HepG2 (cell line): Measurements from ENCODE around the gene TMEM145. TPM values are rescaled to one million over a fixed set of nuclear protein-coding genes. Genes with fewer than 3 reads are reported as not detected.

Experiments
- ARID4A ChIP-seq: sonication (generic); formaldehyde crosslinking; IDR thresholded peaks from 2 replicates; pipeline ENCODE4 v1.5.0; 2020; ENCODE audit warnings: mild to moderate bottlenecking, missing genetic modification reagents, borderline replicate concordance
- ATF7 ChIP-seq, 2 experiments: fragments of 450-650 bp in 1 of 2; sonication (generic) in 1 of 2; formaldehyde crosslinking in 1 of 2; IDR thresholded peaks; 2 replicates each; pipeline versions ENCODE4 v1.4.0 to v1.6.1; 2016 to 2020; ENCODE audit warnings: antibody characterized with exemption in 1 of 2, mild to moderate bottlenecking in 1 of 2, missing genetic modification reagents in 1 of 2
- DPF2 ChIP-seq: sonication (generic); formaldehyde crosslinking; IDR thresholded peaks from 2 replicates; pipeline ENCODE4 v1.4.0; 2020; ENCODE audit warnings: mild to moderate bottlenecking, low read depth, missing genetic modification reagents, borderline replicate concordance
- GATAD2A ChIP-seq: IDR thresholded peaks from 2 replicates; pipeline ENCODE4 v1.6.1; 2016
- HOXA7 ChIP-seq: sonication (generic); formaldehyde crosslinking; IDR thresholded peaks from 2 replicates; pipeline ENCODE4 v1.8.1; 2022; ENCODE audit warnings: mild to moderate bottlenecking, missing genetic modification reagents, moderate library complexity
- JUND ChIP-seq: sonication (generic); formaldehyde crosslinking; IDR thresholded peaks from 2 replicates; pipeline ENCODE4 v1.8.0; 2022; ENCODE audit warnings: mild to moderate bottlenecking, missing genetic modification reagents
- NONO ChIP-seq, 2 experiments: fragments of 450-650 bp in 1 of 2; sonication (generic) in 1 of 2; formaldehyde crosslinking in 1 of 2; IDR thresholded peaks in 1 of 2; conservative IDR thresholded peaks in 1 of 2; 2 replicates each; pipeline versions ENCODE4 v1.6.1 to v1.8.0; 2017 to 2022; ENCODE audit warnings: mild to moderate bottlenecking in 1 of 2, missing genetic modification reagents in 1 of 2, moderate library complexity in 1 of 2
- PAF1 ChIP-seq: IDR thresholded peaks from 2 replicates; pipeline ENCODE4 v1.6.1; 2016; ENCODE audit warnings: missing genetic modification reagents, missing compliant biosample characterization
- RXRB ChIP-seq: IDR thresholded peaks from 2 replicates; pipeline ENCODE4 v1.6.1; 2016; ENCODE audit warnings: borderline replicate concordance, missing genetic modification reagents, missing compliant biosample characterization
- SNRNP70 ChIP-seq: fragments of 200-400 bp; formaldehyde crosslinking; IDR thresholded peaks from 2 replicates; pipeline ENCODE4 v1.6.1; 2017; ENCODE audit warnings: mild to moderate bottlenecking, low read depth, low read length, moderate library complexity
- TAF15 ChIP-seq: fragments of 200-400 bp; formaldehyde crosslinking; IDR thresholded peaks from one replicate; pipeline ENCODE4 v1.6.1; 2018; ENCODE audit warnings: mild to moderate bottlenecking, low read depth, low read length; ENCODE audit not compliant: poor library complexity, severe bottlenecking
- TFAP4 ChIP-seq: sonication (generic); IDR thresholded peaks from 2 replicates; pipeline ENCODE4 v1.6.1; 2016; ENCODE audit warnings: low read depth, borderline replicate concordance
- ZBTB7A ChIP-seq: sonication (generic); formaldehyde crosslinking; IDR thresholded peaks from 2 replicates; pipeline ENCODE4 v1.8.0; 2022; ENCODE audit warnings: mild to moderate bottlenecking, missing genetic modification reagents
- ZFP91 ChIP-seq: sonication (generic); formaldehyde crosslinking; IDR thresholded peaks from 2 replicates; pipeline ENCODE4 v1.9.0; 2022; ENCODE audit warnings: missing genetic modification reagents, mild to moderate bottlenecking, borderline replicate concordance
- ZNF12 ChIP-seq: sonication (generic); formaldehyde crosslinking; IDR thresholded peaks from 2 replicates; pipeline ENCODE4 v1.5.0; 2020; ENCODE audit warnings: missing genetic modification reagents
- ZNF335 ChIP-seq: sonication (generic); formaldehyde crosslinking; IDR thresholded peaks from 2 replicates; pipeline ENCODE4 v1.4.0; 2020; ENCODE audit warnings: missing genetic modification reagents
- ZNF558 ChIP-seq: sonication (generic); formaldehyde crosslinking; IDR thresholded peaks from 2 replicates; pipeline ENCODE4 v1.9.0; 2022; ENCODE audit warnings: mild to moderate bottlenecking, missing genetic modification reagents, borderline replicate concordance
- ZNF674 ChIP-seq: sonication (generic); formaldehyde crosslinking; IDR thresholded peaks from 2 replicates; pipeline ENCODE4 v1.5.0; 2020; ENCODE audit warnings: low read depth, mild to moderate bottlenecking, missing genetic modification reagents
- ZNF773 ChIP-seq: sonication (generic); formaldehyde crosslinking; IDR thresholded peaks from 2 replicates; pipeline ENCODE4 v1.4.0; 2020; ENCODE audit warnings: missing genetic modification reagents, borderline replicate concordance
- ZNF776 ChIP-seq: sonication (generic); formaldehyde crosslinking; IDR thresholded peaks from 2 replicates; pipeline ENCODE4 v1.4.0; 2020; ENCODE audit warnings: mild to moderate bottlenecking, missing genetic modification reagents
- ZZZ3 ChIP-seq: sonication (generic); formaldehyde crosslinking; IDR thresholded peaks from 2 replicates; pipeline ENCODE4 v1.4.0; 2020; ENCODE audit warnings: missing genetic modification reagents, mild to moderate bottlenecking, borderline replicate concordance
- polyA plus RNA-seq, 8 experiments: library from polyadenylated mRNA; depleted of rRNA in 3 of 8; stranded (reverse) in 7 of 8; unstranded in 1 of 8; fragments of >200 nt; fragmentation: Illumina TruSeq in 4 of 8; extraction: Trizol in 4 of 8; gene quantifications; 2 replicates each; pipeline versions ENCODE4 v1.2.1 to v1.2.3, GENCODE V29; 2011 to 2016; ENCODE audit warnings: low read depth in 4 of 8, missing spikeins in 1 of 8, mixed read lengths in 1 of 8; ENCODE audit not compliant: insufficient read depth in 1 of 8
- total RNA-seq, 5 experiments: library from RNA; depleted of rRNA; stranded (reverse); fragments of >200 nt; fragmentation: Illumina TruSeq; extraction: Trizol; gene quantifications; 2 replicates each; pipeline ENCODE4 v1.2.3, GENCODE V29; 2016; ENCODE audit warnings: low read depth in 1 of 5

TMEM145 gene
- total and polyA plus RNA-seq, 2 of the 13 experiments (the other 11 are each of a cell fraction or from before 2014, with no cell fraction given): 0.07 to 5.1 TPM

GRCh38 chr19:42281827-42282762, 31.0 kb upstream of the TMEM145 start (continued):
- peak; percentile 28; the same call in 1 of the 2 replicates for TF ChIP-seq ZFP91
- 0 out of 2 replicates have a peak, but pooled peaks have one; percentile 7 for TF ChIP-seq ZNF12 (CRISPR knock-in tag)
- no peak for TF ChIP-seq ZNF335 (CRISPR knock-in tag)
- TF ChIP-seq ZNF558 (CRISPR knock-in tag): peak; percentile 62; the same call in 1 of the 2 replicates
- TF ChIP-seq TFAP4: peak; percentile 64; the same call in 1 of the 2 replicates
- TF ChIP-seq JUND (CRISPR knock-in tag): peak; percentile 97
- no peak for TF ChIP-seq TAF15
- TF ChIP-seq ZNF773 (CRISPR knock-in tag): no peak
- TF ChIP-seq PAF1 (CRISPR knock-in tag): no peak
- TF ChIP-seq DPF2: peak; percentile 83
- TF ChIP-seq ATF7 (IDR thresholded peaks at IDR 0.05): no peak
- TF ChIP-seq ATF7 (CRISPR knock-in tag; IDR thresholded peaks at IDR 0.05): peak; percentile 26; the same call in 1 of the 2 replicates
- TF ChIP-seq ZNF674 (CRISPR knock-in tag): no peak
- no peak for TF ChIP-seq ZBTB7A (CRISPR knock-in tag)
- no peak for TF ChIP-seq HOXA7 (CRISPR knock-in tag)
- no peak for TF ChIP-seq ZNF776 (CRISPR knock-in tag)
- TF ChIP-seq GATAD2A (CRISPR knock-in tag): peak; percentile 50
- TF ChIP-seq NONO (IDR thresholded peaks at IDR 0.05): no peak
- 0 out of 2 replicates have a peak, but pooled peaks have one; percentile 40 for TF ChIP-seq NONO (CRISPR knock-in tag; conservative IDR thresholded peaks at IDR 0.05)
- peak; percentile 40; the same call in 1 of the 2 replicates for TF ChIP-seq ZZZ3 (CRISPR knock-in tag)
- peak; percentile 37; the same call in 1 of the 2 replicates for TF ChIP-seq ARID4A
- 0 out of 2 replicates have a peak, but pooled peaks have one; percentile 13 for TF ChIP-seq RXRB (CRISPR knock-in tag)
- no peak for TF ChIP-seq SNRNP70
